Measurements from ENCODE around the gene CNN1.

Gene CNN1

GRCh38 chr19:11505504-11506100 is 33.0 kb upstream of the CNN1 start, which contains the start of gene ZNF653:
ZNF653 (minus strand) TSS chr19:11505839; CDS start chr19:11505786, 53 bp downstream.
- peak; percentile 95 for DNase-seq
- TF ChIP-seq CTCF (IDR thresholded peaks at IDR 0.05; ENCODE audit: low read depth, low read length): no peak

GRCh38 chr19:11506101-11506555 is 32.5 kb upstream of the CNN1 start:
- Histone ChIP-seq H3K4me3 (ENCODE audit: low read depth, low read length) (peak overlapping the region; percentile 66), H3K4me1 (peaks cover 5% of the 10 kb centered on the region), H3K27me3 (no peaks in the 10 kb centered on the region), H3K9me3 (no peaks in the 10 kb centered on the region), H3K36me3 (peaks cover 15% of the 10 kb centered on the region)
- no peak for TF ChIP-seq CTCF (IDR thresholded peaks at IDR 0.05; ENCODE audit: low read depth, low read length)
- DNase-seq: no peak

More at GRCh38 chr19:11505504-11506100, 33.0 kb upstream of the CNN1 start, which contains the start of gene ZNF653:
- Histone ChIP-seq H3K4me3 (ENCODE audit: low read depth, low read length) (peak within 1 kb of the TSS; percentile 66), H3K27me3 (no peaks in the 10 kb centered on the region), H3K9me3 (no peaks in the 10 kb centered on the region), H3K4me1 (peaks cover 5% of the 10 kb centered on the region), H3K36me3 (peaks cover 14% of the 10 kb centered on the region)

GRCh38 chr19:11506967-11507366 is 31.7 kb upstream of the CNN1 start:
- no peak for TF ChIP-seq CTCF (IDR thresholded peaks at IDR 0.05; ENCODE audit: low read depth, low read length)
- peaks cover 19% of the 10 kb centered on the region for H3K36me3 ChIP-seq
- no peak overlapping the region for H3K4me3 ChIP-seq (ENCODE audit: low read depth, low read length)
- H3K4me1 ChIP-seq: peaks cover 5% of the 10 kb centered on the region
- H3K9me3 ChIP-seq: no peaks in the 10 kb centered on the region
- no peaks in the 10 kb centered on the region for H3K27me3 ChIP-seq
- DNase-seq: no peak

GRCh38 chr19:11507370-11508078 is 31.1 kb upstream of the CNN1 start:
- H3K9me3 ChIP-seq: no peaks in the 10 kb centered on the region
- peaks cover 5% of the 10 kb centered on the region for H3K4me1 ChIP-seq

GRCh38 chr19:11510444-11510843 is 28.2 kb upstream of the CNN1 start:
- no peak for DNase-seq
- no peak for TF ChIP-seq CTCF (IDR thresholded peaks at IDR 0.05; ENCODE audit: low read depth, low read length)
- Histone ChIP-seq H3K4me1 (no peaks in the 10 kb centered on the region), H3K9me3 (no peaks in the 10 kb centered on the region), H3K27me3 (no peaks in the 10 kb centered on the region), H3K4me3 (ENCODE audit: low read depth, low read length) (no peak overlapping the region), H3K36me3 (peaks cover 42% of the 10 kb centered on the region)

More at GRCh38 chr19:11507370-11508078, 31.1 kb upstream of the CNN1 start:
- no peaks in the 10 kb centered on the region for H3K27me3 ChIP-seq
- DNase-seq: no peak
- TF ChIP-seq CTCF (IDR thresholded peaks at IDR 0.05; ENCODE audit: low read depth, low read length): no peak
- no peak overlapping the region for H3K4me3 ChIP-seq (ENCODE audit: low read depth, low read length)
- H3K36me3 ChIP-seq: peaks cover 25% of the 10 kb centered on the region

- peaks cover 55% of the 10 kb centered on the region for H3K36me3 ChIP-seq
- no peaks in the 10 kb centered on the region for H3K9me3 ChIP-seq
- H3K4me1 ChIP-seq: no peaks in the 10 kb centered on the region
- no peaks in the 10 kb centered on the region for H3K27me3 ChIP-seq
- H3K4me3 ChIP-seq (ENCODE audit: low read depth, low read length): no peak overlapping the region
- DNase-seq: no peak
- TF ChIP-seq CTCF (IDR thresholded peaks at IDR 0.05; ENCODE audit: low read depth, low read length): no peak
These were observed 24.7 kb upstream of the CNN1 start for GRCh38 chr19:11513946-11514345.
